Astrocyte of the spinal cord (primary cell): ENCODE data around the gene CATSPERB.
"Not testable (repeated sequence)": the region's sequence is repeated elsewhere in the genome, so short reads cannot be mapped to it uniquely, and the experiment has no call there.

Experiments used
- DNase-seq: peaks from one replicate; pipeline ENCODE4 v3.0.0; 2011; ENCODE audit warnings: low read depth, low spot score
- H3K4me3 ChIP-seq: 2 replicates; pipeline ENCODE4 v1.5.1; 2011; ENCODE audit warnings: low read depth, mild to moderate bottlenecking, low read length, moderate library complexity
- in situ Hi-C: cut with HindIII; loops from 2 replicates; pipeline ENCODE4 v1.10.0; 2017; ENCODE audit warnings: low sequenced_read_pairs
- TF ChIP-seq, protein P1 (sequence below): IDR thresholded peaks from 2 replicates; pipeline ENCODE4 v1.5.1; 2012; ENCODE audit warnings: low read depth, mild to moderate bottlenecking, low read length, inconsistent platforms

Gene CATSPERB

DNA sequence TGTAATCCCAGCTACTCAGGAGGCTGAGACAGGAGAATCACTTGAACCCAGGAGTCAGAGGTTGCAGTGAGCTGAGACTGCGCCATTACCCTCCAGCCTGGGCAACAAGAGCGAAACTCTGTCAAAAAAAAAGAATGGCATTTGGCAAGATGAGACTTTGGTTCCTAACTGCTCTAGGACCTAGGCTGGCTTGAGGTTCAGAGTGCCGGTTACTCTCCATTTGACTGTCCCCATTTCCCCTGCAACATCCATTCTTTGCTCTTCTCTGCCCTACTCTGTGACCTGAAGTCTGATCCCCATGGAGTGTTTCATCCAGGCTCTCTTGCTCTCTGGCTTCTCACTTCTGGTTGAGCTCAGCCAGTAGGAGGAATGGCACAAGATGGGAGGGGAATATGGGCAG is 195.6 kb downstream of the CATSPERB start:
- in situ Hi-C loops = no loop called here
- DNase-seq = no peak
- TF ChIP-seq, protein P1, sequence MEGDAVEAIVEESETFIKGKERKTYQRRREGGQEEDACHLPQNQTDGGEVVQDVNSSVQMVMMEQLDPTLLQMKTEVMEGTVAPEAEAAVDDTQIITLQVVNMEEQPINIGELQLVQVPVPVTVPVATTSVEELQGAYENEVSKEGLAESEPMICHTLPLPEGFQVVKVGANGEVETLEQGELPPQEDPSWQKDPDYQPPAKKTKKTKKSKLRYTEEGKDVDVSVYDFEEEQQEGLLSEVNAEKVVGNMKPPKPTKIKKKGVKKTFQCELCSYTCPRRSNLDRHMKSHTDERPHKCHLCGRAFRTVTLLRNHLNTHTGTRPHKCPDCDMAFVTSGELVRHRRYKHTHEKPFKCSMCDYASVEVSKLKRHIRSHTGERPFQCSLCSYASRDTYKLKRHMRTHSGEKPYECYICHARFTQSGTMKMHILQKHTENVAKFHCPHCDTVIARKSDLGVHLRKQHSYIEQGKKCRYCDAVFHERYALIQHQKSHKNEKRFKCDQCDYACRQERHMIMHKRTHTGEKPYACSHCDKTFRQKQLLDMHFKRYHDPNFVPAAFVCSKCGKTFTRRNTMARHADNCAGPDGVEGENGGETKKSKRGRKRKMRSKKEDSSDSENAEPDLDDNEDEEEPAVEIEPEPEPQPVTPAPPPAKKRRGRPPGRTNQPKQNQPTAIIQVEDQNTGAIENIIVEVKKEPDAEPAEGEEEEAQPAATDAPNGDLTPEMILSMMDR = no peak
- no peak overlapping the region for H3K4me3 ChIP-seq

DNA sequence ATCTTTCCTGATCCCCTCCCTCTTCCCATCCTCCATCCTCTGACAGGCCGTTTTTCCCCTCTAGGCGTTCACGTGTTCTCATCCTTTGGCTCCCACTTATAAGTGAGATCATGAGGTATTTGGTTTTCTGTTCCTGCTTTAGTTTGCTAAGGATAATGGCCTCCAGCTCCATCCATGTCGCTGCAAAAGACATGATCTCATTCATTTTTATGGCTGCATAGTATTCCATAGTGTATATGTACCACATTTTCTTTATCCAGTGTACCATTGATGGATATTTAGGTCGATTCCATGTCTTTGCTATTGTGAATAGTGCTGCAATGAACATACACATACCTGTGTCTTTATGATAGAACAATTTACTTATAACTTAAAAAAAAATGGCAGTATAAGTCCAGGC is 197.8 kb downstream of the CATSPERB start:
- H3K4me3 ChIP-seq, DNase-seq, in situ Hi-C loops: not testable (repeated sequence)

DNA sequence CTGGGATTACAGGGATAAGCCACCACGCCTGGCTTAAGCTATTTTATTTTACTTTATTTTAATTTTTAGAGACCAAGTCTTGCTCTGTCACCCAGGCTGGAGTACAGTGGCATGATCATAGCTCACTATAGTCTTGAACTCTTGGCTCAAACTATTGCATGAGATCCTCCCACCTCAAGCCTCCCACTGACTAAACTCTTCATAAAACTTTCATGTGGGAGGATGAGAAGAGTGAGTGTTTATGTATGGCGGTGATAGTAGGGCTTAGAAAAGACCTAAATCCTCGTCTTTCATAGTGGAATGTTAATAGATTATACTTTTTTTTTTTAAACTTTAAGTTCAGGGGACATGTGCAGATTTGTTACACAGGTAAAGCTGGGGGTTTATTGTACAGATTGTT is 198.3 kb downstream of the CATSPERB start:
- in situ Hi-C loops = no loop called here
- TF ChIP-seq, protein P1 = no peak
- no peak for DNase-seq
- no peak overlapping the region for H3K4me3 ChIP-seq
